GM19193 (cell line): ENCODE measurements around the gene NPBWR2.

Source experiments
- POLR2A ChIP-seq: IDR thresholded peaks from 4 replicates; pipeline ENCODE4 v1.6.1; 2011; ENCODE audit not compliant: insufficient read depth, insufficient read length; ENCODE audit errors: extremely low read depth

NPBWR2 gene

DNA sequence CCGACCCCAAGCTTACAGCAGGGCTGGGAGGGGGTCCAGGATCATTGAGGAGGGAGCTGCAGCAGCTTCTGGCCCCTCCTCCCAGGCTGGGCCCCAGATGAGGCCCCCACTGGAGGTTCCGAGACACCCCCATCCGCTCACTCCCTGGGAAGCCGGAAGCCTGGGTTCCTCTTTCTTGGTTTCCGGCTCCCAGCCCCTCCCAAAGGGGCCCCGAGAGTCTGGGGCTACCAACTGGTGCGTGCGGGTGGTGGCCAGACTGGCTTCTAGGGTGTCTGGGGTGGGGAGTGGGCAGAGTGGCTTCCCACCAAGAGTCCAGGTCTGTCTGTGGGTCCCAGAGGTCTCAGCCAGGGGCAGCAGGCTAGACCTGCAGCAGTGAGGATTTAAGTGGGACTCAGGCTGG is 30.3 kb downstream of the NPBWR2 start:
- peak; percentile 23 for TF ChIP-seq POLR2A

- no peak for TF ChIP-seq POLR2A
Observed at GRCh38 chr20:64076061-64076997, 31.0 kb downstream of the NPBWR2 start.

DNA sequence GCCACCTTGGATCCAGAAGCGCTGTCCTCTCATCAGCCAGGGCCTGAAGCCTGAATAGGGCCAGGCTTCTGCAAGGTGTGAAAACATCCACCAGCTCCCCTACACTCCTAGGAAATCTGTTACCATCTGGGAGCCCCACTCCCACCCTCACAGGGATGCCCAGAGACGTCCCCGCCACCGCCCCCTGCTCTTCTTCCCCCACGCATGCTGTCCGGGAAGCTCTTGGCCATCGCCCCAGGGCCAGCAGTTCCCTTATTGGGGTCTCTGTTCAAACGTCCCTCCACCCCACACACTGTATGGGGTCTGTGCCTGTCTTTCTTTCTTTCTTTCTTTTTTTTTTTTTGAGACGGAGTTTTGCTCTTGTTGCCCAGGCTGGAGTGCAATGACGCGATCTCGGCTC is 31.8 kb downstream of the NPBWR2 start:
- no peak for TF ChIP-seq POLR2A

GRCh38 chr20:64074963-64075362 is 32.4 kb downstream of the NPBWR2 start:
- no peak for TF ChIP-seq POLR2A

GRCh38 chr20:64074184-64074789 is 33.1 kb downstream of the NPBWR2 start:
- TF ChIP-seq POLR2A: no peak

DNA sequence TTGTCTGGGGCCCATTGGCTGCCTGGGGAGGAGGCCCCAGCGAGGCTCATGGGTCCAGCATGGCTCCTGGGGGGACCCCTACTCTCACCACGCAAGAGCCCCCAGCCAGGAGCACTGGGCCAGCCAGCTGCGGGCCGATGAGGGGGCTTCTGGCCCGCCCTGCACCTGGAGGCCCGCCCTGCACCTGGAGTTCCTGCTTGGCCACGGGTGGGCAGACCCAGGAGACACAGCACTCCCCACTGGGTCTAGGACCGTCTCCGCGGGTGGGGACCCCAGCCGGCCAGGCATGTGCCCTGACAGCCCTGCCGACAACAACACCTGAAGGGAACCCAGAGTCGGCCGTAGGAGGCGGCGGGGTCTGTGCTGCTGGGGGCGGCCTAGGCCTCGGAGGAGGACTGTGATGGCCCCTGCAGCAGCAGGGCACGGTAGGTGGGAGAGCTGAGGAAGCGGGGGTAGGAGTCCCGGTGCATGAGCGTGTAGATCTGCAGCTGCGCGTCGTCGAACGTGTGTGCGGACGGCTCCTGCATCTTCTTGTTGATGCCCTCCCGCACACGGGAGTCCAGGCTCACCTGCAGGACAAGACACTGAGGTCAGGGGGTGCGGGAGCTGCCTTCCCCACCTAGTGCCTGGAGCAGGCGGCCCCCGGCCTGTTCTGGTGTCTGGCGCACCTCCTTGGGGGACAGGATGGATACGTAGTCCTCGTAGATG is 33.7 kb downstream of the NPBWR2 start:
- no peak for TF ChIP-seq POLR2A

- TF ChIP-seq POLR2A: no peak
Observed at GRCh38 chr20:64072498-64073063, 34.8 kb downstream of the NPBWR2 start.

DNA sequence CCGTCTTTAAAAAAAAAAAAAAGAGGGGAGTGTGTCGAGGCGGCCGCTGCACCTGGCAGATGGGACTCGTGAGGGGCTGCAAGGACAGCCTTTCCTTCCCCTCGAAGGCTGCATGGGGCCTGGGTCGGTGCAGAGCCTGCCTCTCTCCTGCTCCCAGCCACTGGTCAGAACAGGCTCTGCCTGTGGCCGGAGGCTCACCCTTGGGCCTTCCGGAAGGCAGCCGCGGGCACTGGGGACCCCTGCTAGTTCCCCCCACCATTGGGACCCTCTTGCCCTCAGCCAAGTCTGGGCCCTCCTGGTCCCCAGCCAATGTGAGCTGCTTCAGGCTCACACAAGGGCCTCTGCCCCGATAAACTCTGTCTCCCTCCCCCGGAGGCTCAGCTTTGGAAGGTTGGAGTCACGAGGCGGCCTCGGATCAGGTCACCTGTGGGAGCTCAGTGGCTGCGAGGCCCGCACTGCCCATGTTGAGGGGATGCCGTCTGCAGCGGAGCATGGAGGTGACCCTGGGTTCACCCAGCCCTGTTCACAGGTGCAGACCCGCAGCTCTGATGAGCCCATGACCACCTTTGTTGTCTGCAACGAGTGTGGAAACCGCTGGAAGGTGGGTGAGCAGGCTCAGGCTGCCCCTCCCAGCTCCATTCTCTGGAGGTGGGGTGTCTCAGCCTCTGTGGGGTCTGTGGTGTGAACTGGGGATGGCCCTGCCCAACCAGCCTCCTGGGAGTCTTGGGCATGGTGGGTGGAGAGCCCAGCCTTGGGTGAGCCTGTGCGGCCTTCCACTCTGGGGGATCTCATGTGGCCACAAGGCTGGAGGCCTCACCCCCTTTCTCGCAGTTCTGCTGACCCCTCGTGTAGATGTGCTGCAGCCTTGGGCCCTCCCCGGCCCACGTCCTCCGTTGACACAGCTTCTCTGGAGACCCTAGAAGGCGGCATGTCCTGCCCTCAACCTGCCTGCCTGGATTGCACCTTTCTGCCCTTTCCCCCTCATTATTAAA is 35.7 kb downstream of the NPBWR2 start:
- peak; percentile 30 for TF ChIP-seq POLR2A

GRCh38 chr20:64070244-64070993 is 36.9 kb downstream of the NPBWR2 start:
- TF ChIP-seq POLR2A: no peak

DNA sequence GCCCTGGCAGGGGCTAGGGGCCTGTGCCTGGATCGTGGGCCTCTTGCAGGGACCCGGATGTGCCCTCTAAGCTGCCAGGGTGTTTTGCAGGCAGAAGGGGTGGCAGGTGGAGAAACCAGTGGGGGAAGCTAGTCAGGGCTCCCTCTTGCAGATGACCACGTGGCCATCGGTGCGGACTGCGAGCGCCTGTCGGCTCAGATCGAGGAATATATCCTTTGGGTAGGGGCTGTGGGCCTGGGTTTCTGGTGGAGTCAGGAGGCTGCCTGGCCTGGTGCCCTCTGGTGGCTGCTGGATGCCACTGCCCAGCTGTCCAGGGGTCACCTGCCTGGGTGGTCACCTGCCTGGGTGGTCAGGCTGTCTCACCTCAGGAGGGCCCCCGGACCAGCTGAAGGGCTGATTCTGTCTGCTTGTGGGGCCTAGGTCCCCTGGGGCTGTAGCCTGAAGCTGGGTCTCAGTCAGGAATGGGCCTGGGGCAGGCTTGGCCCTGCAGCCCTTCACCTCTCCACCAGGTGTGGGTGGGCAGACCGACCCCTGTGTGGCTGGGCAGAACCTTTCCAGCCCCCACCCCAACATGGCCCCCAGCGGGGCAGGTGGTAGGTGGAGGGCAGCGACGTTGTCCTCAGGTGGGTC is 37.6 kb downstream of the NPBWR2 start:
- TF ChIP-seq POLR2A: peak; percentile 5

- TF ChIP-seq POLR2A: peak; percentile 1
Observed at GRCh38 chr20:64069209-64069613, 38.2 kb downstream of the NPBWR2 start.

- TF ChIP-seq POLR2A: peak; percentile 5
Observed at GRCh38 chr20:64068386-64069208, 38.8 kb downstream of the NPBWR2 start.
